Activated naive CD8-positive, alpha-beta T cell treated with anti-CD3 and anti-CD28 coated beads, Interleukin-2, amount 50 U/mL, for 16 hours (primary cell): Measurements from ENCODE around the gene ADCY2.

Experiments used
- DNase-seq: peaks from one replicate; pipeline ENCODE4 v3.0.0-alpha.2; 2020; ENCODE audit warnings: low read depth, low spot score

Gene ADCY2

DNA sequence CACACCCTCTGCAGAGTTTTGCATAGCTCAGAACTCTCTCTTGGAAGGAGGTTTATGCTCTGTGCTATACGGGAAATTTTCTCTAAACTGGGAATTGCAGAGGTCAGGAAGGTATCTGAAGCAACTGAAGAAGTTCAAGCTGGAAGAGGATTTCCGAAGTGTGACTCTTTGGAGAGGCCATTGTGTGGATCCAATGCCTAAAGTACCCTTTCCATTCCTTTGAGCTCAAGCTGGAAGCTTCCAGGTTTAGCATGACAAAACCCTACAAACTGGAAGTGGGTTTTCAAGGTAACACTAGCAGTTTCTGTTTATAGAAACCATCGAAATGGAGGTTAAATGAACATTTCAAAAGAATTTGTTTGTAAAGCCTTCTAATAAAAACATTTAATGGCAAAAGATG lies 267.9 kb downstream of the ADCY2 start:
- DNase-seq: no peak

DNA sequence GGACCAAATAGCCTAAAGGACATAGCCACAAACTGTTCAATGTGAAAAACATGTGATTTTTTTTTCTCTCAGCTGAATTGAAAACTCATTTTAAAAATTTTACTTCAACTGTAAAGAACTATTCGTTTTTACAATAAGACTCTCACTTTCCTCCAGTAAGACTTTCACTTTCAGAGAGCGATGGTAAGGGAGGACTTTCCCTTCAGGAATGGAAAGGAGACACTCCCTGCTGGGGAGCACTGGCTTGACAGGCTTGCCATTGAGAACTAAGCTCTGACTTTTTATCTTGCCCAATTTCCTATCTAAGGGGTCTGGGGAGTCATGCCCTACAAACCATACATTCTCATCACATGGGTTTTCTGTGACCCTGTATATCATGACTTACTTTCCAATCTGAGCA lies 268.3 kb downstream of the ADCY2 start:
- no peak for DNase-seq

DNA sequence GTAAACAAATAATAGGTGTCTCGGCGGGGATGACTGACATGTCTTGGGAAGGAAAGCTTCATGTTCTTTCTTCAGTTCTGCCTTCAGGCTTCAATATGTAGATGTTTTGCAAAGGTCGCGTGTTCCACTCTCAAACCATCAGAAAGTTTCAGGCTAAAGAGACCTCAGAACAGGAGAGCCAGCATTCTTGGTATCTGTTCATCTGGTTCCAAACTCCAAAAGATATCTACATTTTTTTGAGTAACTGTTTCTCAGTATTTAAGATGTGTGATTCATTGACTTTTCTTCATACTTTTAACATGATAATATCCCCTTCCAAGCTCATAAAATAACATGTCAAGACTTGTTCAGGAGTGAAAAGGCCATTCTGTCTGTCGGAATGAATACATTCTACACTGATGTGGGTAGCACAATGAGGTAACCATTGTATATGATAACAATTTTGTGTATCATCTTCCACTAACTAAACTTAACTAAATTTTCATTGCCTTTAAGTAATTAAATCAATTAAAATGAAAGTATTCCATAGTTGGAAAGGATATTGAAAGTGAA lies 271.4 kb downstream of the ADCY2 start:
- no peak for DNase-seq

DNA sequence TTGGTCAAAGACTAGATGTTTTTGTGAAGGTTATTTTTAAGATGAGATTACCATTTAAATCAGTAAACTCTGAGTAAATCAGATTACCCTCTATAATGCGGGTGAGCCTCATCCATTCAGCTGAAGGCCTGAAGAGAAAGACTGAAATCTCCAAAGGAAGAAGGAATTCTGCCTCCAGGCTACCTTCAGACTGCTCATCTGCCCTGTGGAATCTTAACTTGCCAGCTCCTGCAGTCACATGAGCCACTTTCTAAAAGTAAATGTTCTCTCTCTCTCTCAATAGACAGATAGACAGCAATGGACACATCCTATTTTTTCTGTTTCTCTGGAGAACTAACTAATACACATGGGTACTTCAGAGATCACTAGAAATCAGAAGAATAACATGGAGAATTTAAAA lies 272.2 kb downstream of the ADCY2 start:
- DNase-seq: no peak

DNA sequence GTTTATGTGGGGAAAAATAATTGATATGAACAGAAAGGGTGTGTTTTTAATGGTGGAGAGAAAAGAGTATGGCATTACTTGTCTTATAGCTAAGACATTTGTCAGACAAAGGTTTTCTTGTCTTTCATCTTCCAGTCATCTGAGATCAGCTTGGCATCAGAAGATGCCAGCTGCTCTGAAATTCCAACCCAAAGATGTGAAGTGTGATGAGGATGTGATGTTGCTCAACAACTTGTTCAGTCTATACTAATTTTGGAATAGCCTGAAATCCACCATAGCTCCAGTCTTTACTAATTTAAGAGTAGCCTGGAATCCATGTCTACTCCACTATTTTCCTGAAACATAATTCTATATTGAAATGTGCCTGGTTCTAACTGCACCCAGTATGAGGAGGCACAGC lies 272.7 kb downstream of the ADCY2 start:
- DNase-seq: no peak

DNA sequence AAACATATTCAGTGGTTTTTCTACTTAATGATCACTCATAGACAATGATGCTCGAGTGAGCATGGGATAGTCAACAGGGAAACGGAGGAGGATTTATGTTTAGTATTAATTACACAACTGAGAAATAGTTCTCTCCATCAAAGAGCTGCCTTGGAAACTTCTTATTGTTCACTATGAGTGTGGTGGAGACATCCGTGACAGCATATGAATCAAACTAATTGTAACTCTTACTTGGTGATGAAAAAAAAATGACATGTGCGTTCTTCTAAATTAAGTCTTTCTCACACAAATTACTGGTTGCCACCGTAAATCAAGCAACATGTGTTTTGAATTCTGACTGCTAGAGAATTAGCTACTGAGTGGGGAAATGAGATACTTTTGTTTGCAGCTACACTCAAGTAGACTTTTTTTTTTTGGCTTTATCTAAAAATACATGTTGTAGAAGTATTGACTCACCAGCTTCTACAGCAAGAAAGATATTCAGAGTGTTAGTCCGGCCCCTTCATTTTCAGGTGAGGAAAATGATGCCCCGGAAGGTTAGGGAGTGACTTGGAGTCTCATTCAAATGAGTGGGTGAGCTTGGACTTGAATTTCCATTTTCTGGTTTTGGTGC lies 275.5 kb downstream of the ADCY2 start:
- DNase-seq: no peak

DNA sequence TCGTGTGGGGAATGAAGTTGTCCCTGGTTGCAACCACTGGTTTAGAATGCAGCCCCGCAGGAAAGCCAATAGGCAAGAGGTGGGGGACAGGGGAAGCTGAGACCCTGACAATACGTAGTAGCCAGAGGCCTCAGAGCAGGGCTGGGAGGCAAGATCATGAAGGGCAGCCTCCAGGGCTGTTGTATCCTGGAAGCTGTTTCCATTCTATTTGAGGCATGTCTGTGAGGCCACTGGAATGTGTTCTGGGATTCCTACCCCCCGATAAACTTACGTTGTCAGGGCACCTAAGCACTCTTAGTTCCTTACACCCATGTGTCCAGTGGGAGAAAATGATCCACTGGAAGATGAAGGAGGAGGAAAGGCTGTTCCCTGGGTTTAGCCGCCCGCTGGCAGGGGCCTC lies 277.7 kb downstream of the ADCY2 start:
- no peak for DNase-seq

DNA sequence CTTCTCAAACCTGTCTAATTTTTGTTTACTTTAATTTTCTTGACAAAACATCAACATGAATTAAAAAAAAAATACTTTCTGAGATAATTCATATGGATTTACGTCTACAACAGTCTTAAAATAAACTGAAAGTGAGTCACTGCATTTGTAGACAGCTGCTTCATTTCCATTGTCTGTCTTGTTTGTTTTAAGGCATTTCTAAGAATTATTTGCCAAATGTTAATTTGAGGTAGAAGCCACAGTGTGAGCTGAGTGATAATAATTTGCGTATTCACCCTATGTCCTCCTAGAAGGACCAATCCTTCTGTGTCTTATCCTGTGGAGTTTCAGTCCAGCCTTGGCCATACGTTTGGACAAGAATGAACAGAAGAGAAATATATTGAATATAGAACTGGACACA lies 280.5 kb downstream of the ADCY2 start:
- no peak for DNase-seq

DNA sequence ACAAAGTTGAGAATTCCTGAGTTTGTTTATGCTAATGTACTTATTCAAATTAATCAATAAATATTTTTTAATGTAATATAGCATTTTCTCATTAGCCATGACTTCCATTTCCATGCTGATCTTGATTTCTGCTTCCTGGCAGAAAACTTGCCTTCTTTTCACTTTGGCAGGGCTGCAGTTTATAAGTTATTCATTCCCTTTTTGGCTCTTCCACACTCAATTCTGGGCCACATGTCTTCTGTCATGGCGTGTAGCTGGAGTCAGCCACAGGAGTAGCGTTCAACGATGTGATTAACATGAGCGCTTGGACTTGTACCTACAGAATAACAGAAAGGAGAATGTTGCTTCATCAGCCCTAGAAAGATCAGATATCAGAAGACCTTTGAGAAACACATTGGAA lies 282.1 kb downstream of the ADCY2 start:
- DNase-seq: no peak

DNA sequence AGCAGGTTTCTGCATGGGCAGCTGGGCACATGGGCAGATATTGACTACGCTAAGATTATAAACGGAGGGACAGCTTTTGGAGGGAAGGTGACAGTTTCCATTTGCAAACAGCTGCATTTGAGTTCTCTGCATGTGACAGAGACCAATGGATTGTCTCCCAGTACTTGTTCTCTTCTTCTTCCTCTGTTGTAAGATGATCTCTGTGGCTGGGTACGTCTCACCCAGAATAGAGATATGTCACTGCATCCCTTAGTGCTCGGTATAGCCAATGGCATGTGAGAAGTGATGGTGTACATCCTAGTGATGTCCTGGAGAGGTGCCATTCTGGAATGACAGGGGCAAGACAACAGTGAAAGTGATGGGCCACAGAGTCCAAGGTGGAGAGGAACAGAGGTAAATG lies 283.7 kb downstream of the ADCY2 start:
- no peak for DNase-seq

DNA sequence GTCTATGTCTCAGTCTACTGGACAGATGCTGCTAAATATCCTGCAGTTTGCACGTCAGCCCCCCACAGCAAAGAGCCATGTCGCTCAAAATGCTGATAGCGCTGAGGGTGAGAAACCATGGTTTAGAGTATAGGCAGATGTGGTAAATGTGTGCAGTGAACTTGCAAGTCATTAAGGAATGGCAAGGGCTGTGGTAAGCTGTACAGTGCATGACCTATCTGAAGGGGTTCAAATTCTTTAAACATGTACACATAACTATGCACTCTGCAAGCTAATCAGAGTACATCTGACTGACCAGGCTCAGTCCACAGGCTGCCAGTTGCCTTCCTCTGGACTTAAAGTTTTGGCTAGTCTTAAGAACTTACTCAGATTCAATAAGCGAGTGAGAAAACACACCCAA lies 284.3 kb downstream of the ADCY2 start:
- no peak for DNase-seq

DNA sequence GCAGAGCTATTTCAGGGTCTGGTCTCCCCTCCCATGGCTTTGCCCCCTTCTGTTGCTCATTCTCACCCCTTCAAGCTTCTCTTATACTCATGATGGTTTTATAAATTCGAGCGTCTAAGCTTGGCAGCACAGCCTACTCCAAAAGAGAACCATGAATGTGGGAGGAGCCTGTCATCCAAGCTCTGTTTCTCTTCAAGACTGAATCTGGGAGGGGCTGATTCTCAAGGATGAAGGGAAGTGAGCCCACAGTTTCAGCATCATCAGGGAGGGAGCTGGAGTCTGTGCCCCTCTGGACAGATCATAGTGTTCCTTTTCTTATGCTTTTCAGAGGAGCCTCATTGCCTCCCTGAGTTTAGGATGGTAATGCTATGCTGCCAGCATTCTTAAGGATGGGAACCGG lies 286.4 kb downstream of the ADCY2 start:
- DNase-seq: no peak

DNA sequence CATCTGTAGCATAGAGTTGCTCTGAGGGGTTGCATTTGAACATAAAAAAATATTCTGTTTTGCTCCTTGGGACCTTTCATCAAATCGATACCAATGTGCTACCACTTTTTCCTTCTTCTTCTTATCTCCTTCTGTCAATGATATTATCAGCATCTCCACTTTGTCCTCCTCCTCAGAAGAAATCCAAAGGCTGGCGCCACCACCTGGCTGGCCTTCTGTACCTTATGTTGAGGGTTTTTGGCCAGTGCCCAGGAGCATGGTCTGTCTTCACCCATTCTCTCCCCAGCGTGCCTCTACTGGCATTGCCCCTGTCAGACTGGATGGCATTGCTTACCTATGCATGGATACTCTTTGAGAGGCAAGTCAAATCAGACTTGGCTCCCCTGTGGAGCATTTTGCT lies 287.8 kb downstream of the ADCY2 start:
- DNase-seq: no peak

DNA sequence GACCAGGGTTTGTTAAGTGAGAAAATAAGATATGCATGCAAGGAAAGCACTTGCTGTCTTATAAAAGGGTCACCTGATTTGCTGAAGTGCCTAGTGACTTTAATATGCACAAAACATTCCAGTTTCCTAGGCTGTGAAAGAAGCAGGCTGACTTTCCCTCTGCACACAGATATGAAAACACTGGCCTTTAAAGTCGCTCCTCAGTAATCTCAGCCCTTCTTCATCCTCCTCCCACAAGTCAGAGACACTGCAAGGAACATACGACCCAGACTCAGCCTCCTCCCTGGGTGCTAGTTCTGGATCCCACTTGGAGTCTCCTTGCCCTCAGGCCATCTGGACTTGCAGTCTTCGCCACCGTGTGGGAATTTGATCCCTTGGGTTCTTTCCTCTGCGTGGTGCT lies 288.9 kb downstream of the ADCY2 start:
- no peak for DNase-seq

DNA sequence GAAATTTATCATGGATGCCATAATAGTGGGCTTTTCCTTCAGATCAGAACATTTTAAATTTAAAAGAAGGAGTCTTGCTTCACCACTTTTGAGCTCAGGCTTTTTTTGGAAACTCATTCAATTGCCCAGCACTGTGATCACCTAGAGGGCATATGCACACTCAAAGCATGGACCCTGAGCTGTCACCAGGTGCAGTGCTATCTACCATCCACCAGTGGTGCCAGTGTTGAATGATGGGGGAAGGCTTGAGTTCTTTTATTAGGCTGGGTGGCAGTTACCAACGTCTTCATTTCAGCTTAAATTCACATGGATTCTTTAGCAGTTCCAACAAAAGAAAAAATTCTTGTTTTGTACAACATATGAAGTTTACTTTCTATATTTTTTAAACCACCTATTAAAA lies 290.9 kb downstream of the ADCY2 start:
- DNase-seq: no peak

DNA sequence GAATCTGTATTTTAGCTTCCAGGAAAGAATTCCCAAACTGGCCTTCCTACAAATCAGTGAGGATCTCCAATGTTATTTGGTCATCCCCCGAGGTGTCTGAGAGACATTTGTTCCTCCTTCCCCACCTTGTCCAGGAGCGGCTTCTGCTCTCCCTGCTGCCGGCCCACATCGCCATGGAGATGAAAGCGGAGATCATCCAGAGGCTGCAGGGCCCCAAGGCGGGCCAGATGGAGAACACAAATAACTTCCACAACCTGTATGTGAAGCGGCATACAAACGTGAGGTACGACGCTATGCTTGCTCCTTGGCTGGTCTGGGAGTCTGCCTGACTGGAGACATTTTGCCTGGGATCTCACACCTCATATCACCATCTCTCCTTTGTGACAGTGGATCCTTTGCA lies 294.6 kb downstream of the ADCY2 start:
- no peak for DNase-seq

DNA sequence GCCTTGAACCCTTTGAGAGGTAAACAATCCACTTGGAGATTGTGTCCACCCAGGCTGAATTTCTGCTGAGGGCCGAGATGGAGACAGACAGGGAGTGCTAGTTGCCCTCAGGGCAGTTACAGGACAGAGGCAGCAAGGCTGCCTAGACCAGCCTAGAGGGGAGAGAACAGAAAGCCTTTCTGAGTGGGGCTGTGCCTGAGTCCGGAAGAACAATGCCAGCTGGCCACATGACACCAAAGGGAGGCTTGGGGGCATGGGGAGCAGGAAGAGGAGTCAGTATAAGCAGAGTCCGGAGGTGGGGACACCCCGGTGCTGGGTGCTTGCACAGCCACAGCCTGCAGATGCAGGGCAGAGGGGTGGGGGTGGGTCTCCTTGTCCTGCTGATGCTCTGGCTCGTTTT lies 309.3 kb downstream of the ADCY2 start:
- no peak for DNase-seq

DNA sequence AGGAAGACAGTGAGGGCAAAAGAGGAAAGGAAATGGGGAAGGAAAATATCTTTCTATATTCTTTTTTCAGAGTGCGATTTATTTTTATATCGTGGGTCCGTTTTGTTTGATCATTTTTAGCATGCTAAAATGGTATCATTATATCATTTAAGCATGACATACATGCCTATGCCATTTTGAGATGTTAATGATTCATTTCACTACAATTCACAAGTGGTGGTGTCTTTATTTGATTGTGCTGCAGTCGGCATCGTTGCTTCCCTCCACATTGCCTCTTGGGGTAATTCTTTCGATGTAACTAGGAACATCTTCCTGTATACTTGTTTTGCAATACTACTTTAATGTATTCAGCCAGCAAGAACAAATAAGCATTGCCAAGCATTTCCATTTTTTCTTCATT lies 309.8 kb downstream of the ADCY2 start:
- no peak for DNase-seq

DNA sequence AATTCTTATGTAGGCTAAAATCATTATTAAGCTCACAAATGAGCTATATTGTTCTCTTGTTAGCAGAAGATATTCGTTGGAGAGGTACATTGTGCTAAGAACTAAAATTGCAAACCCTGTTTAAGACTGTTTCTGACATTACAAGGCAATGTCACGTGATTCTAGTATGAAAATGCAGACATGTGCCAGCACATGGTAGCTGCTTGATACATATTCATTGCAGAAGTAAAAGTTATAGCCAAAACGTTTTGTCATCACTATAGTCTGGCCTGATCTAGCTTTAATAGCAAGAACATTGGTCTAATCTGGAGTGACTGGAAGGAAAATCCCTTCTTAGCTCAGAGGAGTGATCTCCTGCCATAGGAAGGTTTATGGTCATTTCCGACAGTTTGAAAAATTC lies 310.3 kb downstream of the ADCY2 start:
- no peak for DNase-seq

DNA sequence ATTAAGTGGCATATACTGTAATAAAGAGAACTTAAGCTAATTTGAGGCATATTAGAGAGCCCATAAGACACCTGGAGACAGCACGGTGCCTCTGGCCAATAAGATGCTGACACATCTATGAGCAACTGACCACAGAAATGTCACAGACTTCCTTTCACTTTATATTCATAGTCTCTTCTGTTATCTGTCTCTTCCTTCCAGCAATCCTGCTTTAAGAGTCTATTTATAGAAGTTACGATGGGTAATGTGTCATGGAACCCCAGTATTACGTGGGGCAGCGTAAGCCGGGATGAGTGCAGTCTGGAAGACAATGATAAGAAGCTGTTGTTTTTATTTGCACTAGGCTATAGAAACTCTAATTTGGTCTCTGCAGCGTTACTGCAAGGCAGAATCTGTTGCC lies 318.2 kb downstream of the ADCY2 start:
- DNase-seq: no peak

DNA sequence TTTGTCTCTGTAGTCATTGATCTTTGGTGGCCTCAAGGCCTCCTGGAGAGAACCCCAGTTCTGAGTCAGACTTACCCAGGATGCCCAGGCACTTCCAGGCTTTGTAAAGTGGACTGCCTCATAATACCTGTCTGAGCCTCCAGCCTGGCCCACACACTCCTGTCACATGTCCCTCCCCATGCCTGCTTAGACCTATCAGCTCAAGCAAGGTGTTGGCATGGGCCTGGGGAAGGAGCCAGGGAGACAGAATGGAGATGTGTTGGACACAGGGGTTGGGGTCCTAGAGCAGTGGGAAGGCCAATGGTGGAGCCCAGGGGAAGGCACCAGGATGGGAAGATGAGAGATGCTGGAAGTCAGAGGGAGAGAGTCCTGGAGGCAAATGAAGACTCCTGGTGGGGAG lies 318.8 kb downstream of the ADCY2 start:
- no peak for DNase-seq

DNA sequence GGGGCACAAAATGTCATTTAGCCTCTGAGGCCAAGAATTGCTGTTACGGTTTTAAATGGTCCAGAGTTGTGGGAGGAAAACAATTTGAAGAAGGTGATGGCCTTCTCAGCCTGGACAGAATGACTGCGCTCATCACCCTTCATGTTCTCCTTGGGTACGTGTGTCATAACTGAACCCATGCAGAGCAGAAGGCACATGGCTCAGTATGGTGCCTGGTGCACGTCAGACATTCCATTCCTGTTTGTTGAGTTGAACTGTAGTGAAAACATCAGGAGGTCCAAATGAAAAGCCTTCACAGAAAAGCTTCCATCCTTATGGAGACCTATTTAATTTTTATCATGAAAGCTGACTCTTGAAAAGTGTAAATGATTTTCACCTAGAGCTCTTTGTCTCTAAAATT lies 321.8 kb downstream of the ADCY2 start:
- DNase-seq: no peak

DNA sequence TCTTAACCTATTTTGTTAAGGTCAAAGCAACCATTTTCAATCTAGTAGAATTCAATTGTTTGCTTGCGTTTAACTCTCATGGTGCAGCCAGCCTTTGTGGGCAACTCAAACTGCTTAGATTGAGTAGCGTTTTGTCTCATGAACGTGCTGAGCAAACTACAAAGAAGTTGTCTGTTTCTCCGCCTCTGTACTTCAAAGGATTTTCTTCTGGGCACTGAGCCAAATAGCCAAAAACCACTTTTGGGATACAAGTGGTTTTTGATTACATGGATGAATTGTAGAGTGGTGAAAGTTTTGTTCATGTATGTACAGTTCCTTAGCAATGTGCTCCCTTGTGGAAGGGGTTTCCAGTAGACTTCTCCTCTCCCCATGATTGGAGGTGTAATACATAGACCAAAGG lies 332.1 kb downstream of the ADCY2 start:
- no peak for DNase-seq

DNA sequence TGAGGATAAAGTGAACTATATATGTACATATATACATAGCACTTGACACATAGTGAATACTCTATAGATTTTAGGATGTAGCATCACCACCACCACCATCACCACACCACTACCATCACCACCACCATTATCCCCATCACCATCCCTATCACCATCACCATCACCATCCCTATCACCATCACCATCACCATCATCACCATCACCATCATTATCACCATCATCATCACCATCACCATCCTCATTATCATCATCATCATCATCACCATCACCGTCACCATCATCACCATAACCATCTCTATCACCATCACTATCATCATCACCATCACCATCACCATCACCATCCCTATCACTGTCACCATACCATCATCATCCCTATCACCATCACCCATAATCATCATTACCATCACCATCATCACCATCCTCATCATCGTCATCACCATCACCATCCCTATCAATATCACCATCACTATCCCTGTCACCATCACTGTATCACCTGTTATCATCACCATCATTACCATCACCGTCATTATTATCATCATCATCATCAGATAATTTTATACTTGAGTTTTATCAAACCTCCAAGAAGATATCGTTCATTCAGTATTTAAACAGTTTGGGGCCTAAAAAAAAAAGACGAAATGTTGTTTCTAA lies 345.6 kb downstream of the ADCY2 start:
- no peak for DNase-seq
